ENCODE measurements around the gene SYNDIG1.

GRCh38 chr20:24450177-24450576 lies 19.3 kb upstream of the SYNDIG1 start:
- TF ChIP-seq CTCF (IDR thresholded peaks at IDR 0.05; ENCODE audit: insufficient read depth, low read length) (no peak), POLR2AphosphoS5 (IDR thresholded peaks at IDR 0.05; ENCODE audit: low read depth) (no peak), REST (IDR thresholded peaks at IDR 0.05; ENCODE audit: insufficient replicate concordance, low read depth) (no peak), SPI1 (IDR thresholded peaks at IDR 0.05; ENCODE audit: borderline replicate concordance, low read depth) (no peak), GABPA (IDR thresholded peaks at IDR 0.05; ENCODE audit: low read depth) (no peak)
